DMS79 (cell line): ENCODE results near the gene CDCA8.
"Not testable (repeated sequence)": the region's sequence is repeated elsewhere in the genome, so short reads cannot be mapped to it uniquely, and the experiment has no call there.

Experiments used
- DNase-seq: peaks from one replicate; lab custom pipeline; 2025; lab: John Stamatoyannopoulos, UW

CDCA8 gene

DNA sequence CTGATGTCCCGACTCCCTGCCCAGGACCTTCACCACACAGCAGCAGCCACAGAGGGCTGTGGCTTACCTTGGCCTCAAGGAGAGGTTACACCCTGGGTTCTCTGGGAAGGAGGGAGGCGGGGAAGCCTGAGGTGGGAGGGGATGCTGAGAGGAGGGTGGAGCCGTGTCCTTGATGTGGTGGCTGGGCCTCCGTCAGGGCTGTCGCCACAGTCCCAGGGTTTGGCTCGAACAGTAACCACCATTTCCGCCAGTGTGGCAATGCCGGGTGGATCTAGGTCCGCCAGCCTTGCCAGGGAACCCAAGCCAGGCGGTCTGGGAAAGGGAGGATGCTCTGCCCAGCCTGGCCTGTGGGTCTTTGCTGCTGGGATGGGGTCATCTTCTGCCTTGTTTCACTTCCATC is 18.4 kb upstream of the CDCA8 start:
- DNase-seq: no peak

DNA sequence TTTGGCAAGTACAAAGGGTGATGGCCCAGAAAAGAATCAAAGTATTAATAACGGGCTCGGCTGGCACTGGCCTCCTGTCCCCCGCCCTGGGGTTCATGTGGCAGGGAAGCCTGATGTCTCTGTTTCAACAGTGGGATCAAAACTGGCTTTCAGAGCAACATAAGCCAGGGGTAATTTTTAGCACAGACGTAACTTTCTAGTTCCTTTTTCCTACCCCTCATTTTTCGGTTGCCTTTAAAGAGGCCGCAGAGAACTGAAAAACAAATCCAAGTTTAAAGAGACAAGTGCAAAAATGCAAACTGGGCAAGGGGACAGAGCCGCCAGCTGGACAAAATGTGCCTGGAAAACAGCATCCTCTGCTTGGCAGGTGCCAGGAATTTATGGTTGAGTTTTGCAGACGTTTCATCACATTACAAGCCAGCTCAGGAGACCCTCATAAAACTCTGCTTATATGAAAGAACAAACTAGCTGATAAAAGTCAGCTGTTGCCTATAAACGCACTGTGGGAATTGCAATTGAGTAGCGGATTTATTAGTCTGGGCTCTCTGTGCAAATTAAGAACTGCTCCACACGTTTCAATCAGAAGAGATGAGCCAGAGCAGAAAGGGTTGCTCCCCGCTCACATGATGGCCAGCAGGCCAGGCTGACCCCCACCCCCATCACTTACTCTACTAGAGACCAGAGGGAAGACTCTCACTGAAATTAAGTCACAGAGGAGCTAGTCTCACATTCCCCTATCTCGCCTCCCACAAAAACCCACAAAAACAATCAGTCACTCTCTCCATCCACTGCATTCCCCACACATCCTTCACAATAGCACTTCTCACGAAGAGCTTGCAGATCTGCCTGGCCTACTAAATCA is 15.8 kb upstream of the CDCA8 start:
- no peak for DNase-seq

DNA sequence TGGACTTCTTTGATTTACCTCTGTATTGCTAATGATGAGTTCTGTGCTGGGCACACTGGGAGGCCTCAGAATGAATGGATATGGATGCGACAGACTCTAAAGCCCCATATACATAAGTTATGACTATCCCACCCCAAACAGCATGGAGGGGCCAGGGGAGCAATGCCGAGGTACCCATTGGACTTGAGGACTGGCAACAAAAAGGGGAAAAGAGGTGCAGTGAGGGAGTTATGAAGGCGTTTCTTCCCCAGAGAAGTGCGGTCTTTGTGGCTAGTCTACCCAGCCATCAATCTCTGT is 15.2 kb upstream of the CDCA8 start:
- no peak for DNase-seq

DNA sequence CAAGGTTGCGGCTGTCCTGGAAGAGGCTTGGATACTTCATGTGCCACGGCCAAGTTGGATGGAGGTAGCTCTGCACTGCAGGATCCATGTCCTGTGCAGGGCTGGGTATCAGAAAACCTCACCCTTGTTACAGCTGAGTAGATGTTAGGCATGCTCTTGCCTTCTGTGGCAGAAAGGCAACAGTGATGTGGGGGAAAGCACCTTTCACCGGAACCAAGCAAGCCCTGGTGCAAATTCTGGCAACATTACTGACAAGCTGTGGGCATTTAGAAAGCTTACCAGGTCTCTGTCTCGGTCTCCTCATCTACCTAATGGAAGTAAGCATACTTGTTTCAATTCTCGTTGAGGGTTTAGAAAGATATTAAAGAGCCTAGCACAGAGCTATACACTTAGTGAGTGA is 14.5 kb upstream of the CDCA8 start:
- no peak for DNase-seq

GRCh38 chr1:37680933-37681332 is 11.4 kb upstream of the CDCA8 start:
- no peak for DNase-seq

DNA sequence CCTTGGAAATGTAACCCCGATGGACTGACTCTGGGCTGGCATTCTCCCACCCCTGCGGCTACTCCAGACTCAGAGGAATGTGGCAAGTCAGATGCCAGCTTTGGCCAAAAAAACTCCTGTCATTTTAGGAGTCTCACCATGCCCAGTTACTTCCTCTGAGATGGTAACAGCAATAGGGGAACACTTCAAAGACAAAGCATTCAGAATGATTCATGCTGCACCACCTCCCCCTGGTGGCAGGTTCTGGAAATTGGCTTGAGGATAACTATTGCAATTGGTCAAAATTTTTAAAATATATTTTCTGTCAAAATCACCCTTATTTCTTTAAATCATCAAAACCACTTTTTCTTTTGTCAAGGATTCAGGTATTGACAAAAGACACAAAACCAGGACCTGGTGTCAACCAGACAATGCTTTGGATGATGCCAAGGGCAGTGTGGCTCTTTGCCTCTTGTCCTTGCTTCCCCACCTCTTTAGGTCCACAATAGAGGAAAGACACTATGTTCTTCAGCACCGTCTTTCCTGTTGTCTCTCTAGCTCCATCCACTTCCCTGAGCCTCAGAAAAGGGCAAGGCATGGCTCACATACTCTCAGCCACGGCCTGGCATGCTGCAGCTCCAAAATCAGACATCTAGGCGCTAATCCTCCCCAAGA is 9.9 kb upstream of the CDCA8 start:
- peak; percentile 50 for DNase-seq

DNA sequence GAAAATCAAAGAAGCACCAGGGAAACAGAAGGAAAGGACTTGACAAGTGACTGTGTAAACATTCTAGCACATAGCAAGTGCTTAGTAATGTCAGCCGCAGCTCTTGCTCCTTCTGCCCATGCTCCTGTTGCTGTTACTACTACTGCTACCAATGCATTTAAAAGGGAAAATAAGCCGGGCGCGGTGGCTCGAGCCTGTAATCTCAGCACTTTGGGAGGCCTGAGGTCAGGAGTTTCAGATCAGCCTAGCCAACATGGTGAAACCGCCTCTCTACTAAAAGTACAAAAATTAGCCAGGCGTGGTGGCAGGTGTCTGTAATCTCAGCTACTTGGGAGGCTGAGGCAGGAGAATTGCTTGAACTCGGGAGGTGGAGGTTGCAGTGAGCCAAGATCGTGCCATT is 8.1 kb upstream of the CDCA8 start:
- DNase-seq: not testable (repeated sequence)

DNA sequence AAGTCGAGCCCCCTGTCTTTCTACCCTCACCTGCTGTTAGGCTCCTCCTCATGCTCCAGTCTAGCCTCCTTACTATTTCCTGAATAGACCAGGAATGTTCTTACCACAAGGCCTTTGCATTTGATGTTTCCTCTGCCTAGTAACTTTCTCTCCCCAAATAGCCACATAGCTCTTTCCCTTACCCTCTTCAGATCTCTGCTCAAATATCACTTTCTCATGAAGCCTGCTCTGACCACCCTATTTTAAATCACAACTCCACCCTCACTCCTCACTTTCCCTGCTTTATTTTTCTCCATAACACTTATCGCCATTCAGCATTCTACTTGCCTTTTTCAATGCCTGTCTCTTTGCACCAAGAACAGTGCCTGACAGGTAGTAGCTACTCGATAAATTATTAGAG is 6.6 kb upstream of the CDCA8 start:
- DNase-seq: no peak

DNA sequence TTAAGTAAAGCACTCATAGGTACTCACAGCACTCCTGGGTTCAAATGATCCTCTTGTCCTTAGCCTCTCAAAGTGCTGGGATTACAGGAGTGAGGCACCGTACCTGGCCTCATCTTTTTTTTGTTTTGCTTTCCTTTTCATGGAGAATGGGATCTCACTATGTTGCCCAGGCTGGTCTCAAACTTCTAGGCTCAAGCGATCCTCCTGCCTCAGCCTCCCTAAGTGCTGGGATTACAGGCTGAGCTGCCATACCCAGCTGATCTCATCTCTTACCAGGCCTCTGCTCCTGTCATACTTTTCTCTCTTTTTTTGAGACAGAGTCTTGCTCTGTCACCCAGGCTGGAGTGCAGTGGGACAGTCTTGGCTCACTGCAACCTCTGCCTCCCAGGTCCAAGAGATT is 4.6 kb upstream of the CDCA8 start:
- not testable (repeated sequence) for DNase-seq

DNA sequence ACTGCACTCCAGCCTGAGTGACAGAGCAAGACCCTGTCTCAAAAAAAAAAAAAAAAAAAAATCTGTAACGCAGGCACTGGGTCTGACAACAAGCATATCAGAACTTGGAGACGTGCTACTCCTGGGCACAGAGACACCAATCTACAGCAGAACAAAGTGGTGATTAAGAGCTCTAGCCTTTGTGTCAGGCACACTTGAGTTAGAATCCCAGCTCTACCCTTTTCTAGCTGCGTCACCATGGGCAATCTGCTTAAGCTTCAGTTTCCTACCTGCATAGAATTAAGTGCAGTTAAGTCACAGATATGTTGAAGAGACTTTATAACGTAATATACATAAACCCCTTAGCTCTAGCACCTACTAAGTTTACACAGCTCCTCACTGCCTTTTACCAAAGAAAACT is 3.4 kb upstream of the CDCA8 start:
- no peak for DNase-seq

DNA sequence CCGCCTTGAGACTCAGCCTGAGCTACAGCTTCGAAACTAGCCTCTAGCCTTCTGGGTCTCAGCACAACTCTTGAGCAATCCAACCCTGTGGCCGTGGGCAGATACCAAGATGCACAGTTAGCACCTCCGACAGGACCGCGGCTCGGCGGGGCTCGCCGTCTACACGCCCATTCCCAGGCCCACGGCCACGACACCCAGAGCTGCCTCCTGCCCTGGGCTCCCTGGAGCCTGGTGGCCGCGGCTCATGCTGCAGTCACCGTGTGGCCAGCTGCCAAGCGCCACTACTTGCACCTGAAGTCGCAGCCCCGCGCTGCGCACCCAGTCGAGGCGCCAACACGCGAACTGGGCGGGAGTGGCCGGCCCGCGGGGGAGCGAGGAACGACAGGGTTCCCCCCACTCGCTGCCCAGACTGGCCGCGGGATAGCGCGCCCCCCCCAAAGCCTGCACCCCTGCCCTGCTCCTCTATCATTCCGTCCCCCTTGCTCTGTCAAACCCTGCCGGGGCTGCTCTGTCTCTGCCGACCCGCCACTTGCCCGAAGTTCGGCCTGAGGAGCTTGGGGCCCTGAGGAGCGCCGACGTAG is 729 bp upstream of the CDCA8 start:
- no peak for DNase-seq

- DNase-seq: peak; percentile 43
Measured at GRCh38 chr1:37692834-37693175, 489 bp downstream of the CDCA8 start.

DNA sequence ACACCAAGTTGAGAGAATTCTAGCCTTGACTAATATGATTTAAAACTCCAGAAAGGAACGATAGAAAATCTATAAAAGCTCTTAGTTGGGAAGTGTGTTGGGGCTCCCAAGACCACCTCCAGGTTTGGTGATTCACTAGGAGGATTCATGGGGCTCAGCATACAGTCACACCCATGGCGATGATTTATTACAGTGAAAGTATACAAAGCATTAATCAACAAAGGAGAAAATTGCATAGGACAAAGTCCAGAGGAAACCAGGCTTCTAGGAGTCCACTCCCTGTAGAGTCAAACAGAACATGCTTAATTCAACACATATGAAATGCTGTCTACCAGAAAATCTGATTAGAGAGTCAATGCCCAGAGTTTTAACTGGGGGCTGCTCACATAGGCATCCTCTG is 4.8 kb downstream of the CDCA8 start:
- no peak for DNase-seq

- DNase-seq: no peak
Measured at GRCh38 chr1:37697737-37698136, 5.4 kb downstream of the CDCA8 start.

GRCh38 chr1:37699147-37699546 is 6.8 kb downstream of the CDCA8 start:
- no peak for DNase-seq

- no peak for DNase-seq
Measured at GRCh38 chr1:37701051-37701450, 8.7 kb downstream of the CDCA8 start.

GRCh38 chr1:37703061-37703460 is 10.7 kb downstream of the CDCA8 start:
- DNase-seq: no peak

GRCh38 chr1:37704966-37705365 is 12.7 kb downstream of the CDCA8 start:
- no peak for DNase-seq

DNA sequence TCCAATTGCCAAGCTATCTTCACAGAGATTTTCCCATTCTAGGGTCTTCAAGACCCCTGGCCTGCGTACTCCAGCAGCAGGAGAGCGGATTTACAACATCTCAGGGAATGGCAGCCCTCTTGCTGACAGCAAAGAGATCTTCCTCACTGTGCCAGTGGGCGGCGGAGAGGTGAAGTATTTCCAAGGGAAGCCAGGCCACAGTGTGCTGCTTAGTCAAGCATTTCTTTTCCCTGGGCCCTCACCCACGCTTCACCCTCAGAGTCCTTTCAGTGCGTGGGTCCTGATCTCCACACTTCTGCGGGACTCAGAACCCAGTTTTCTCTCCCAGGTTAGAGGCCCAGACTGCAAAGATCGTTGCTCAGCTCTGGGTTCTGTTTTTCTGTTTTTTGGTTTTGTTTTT is 13.1 kb downstream of the CDCA8 start:
- no peak for DNase-seq

- no peak for DNase-seq
Measured at GRCh38 chr1:37708471-37708870, 16.2 kb downstream of the CDCA8 start.

GRCh38 chr1:37714226-37714625 is 21.9 kb downstream of the CDCA8 start:
- no peak for DNase-seq

- no peak for DNase-seq
Measured at GRCh38 chr1:37714689-37715088, 22.4 kb downstream of the CDCA8 start.

DNA sequence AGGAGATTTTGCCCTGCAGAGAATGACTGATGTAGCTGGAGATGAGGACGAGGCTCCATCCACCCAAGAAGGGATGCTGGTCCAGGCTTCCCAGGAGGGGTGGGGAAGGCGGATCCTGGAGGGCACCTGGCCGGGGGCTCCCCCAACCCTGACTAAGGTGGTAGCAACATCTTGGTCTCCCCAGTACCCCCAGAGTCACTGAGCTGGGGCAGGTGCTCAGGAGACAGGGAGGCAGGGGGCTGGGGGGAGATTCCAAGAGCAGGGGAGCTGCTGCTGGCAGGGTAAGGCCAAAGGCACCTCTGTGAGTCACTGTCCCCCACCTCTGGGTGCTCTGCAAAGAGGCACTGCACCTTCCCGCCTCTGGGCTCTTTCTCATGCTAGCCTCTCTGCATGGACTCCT is 24.0 kb downstream of the CDCA8 start:
- DNase-seq: no peak

DNA sequence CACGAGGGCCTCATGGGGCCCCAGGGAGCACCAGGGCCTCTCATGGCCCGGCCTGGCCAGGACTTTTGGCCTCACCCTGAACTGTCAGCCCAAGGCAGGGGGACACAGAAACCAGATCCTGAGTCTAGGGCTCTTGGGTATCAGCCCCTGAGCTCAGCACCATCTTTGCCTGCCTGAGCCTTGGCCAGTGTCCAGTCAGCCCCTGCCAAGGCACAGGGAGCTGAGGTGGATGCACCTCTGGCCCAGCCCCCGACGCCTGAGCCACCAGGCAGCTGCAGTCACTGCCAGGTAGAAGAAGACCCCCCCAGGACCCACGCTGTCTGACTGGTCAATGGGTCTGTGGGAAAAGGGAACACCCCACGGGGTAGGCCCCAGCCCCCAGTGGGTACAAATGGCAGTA is 25.3 kb downstream of the CDCA8 start:
- DNase-seq: no peak
